Measurements from ENCODE around the gene MACROD1.

The MACROD1 gene

GRCh38 chr11:64029773-64030172 lies 136.1 kb downstream of the MACROD1 start:
- DNase-seq = no peak

- DNase-seq = no peak
Measured at GRCh38 chr11:64028398-64029115, 137.4 kb downstream of the MACROD1 start.

GRCh38 chr11:64027651-64028397 lies 138.1 kb downstream of the MACROD1 start:
- peak; percentile 7 for DNase-seq

GRCh38 chr11:64026575-64027205 lies 139.2 kb downstream of the MACROD1 start:
- DNase-seq = no peak

GRCh38 chr11:64025205-64025604 lies 140.7 kb downstream of the MACROD1 start:
- no peak for DNase-seq

GRCh38 chr11:64023712-64024710 lies 141.9 kb downstream of the MACROD1 start:
- no peak for DNase-seq

GRCh38 chr11:64022125-64022784 lies 143.7 kb downstream of the MACROD1 start:
- no peak for DNase-seq

GRCh38 chr11:64021757-64022093 lies 144.2 kb downstream of the MACROD1 start:
- DNase-seq = no peak

- DNase-seq = no peak
Measured at GRCh38 chr11:64020976-64021756, 144.7 kb downstream of the MACROD1 start.

GRCh38 chr11:64019106-64020037 lies 146.5 kb downstream of the MACROD1 start:
- DNase-seq = no peak

- no peak for DNase-seq
Measured at GRCh38 chr11:64018310-64018709, 147.6 kb downstream of the MACROD1 start.

- DNase-seq = no peak
Measured at GRCh38 chr11:64017945-64018224, 148.0 kb downstream of the MACROD1 start.

- DNase-seq = no peak
Measured at GRCh38 chr11:64015935-64016845, 149.7 kb downstream of the MACROD1 start.

- no peak for DNase-seq
Measured at GRCh38 chr11:64015510-64015909, 150.4 kb downstream of the MACROD1 start.

- no peak for DNase-seq
Measured at GRCh38 chr11:64014356-64014755, 151.6 kb downstream of the MACROD1 start.

GRCh38 chr11:64013141-64013896 lies 152.6 kb downstream of the MACROD1 start:
- no peak for DNase-seq

- DNase-seq = no peak
Measured at GRCh38 chr11:64011371-64011770, 154.5 kb downstream of the MACROD1 start.

- no peak for DNase-seq
Measured at GRCh38 chr11:64010783-64011182, 155.1 kb downstream of the MACROD1 start.

GRCh38 chr11:64009710-64010109 lies 156.2 kb downstream of the MACROD1 start:
- no peak for DNase-seq
